Mucosa of descending colon (tissue), 3 donors: ENCODE data around the gene CIDEB. TPM values are rescaled to one million over a fixed set of nuclear protein-coding genes. Genes with fewer than 3 reads are reported as not detected.
"Not testable (repeated sequence)": the region's sequence is repeated elsewhere in the genome, so short reads cannot be mapped to it uniquely, and the experiment has no call there.

ENCODE experiments used
- ATAC-seq: fragments of 200-7000 bp; cut with Tn5 transposase; one replicate; pipeline ENCODE4 v1.9.1; 2020; ENCODE audit warnings: mild to moderate bottlenecking, moderate library complexity
- DNase-seq, 3 donors: peaks; one replicate each; pipeline ENCODE4 v3.0.0-alpha.2; 2020
- H3K36me3 ChIP-seq: fragments of 200-600 bp; one replicate; pipeline ENCODE4 v1.8.0; 2021; ENCODE audit warnings: low read depth, mild to moderate bottlenecking
- H3K4me1 ChIP-seq: fragments of 200-600 bp; one replicate; pipeline ENCODE4 v1.8.0; 2021; ENCODE audit warnings: low read depth, mild to moderate bottlenecking
- H3K4me3 ChIP-seq: fragments of 200-600 bp; one replicate; pipeline ENCODE4 v1.8.0; 2021; ENCODE audit warnings: mild to moderate bottlenecking
- H3K9me3 ChIP-seq: fragments of 200-600 bp; one replicate; pipeline ENCODE4 v1.8.0; 2021; ENCODE audit warnings: mild to moderate bottlenecking
- intact Hi-C, 2 donors: fragments of 100-400 bp; cut with DNase I in 1 of 2; cut with micrococcal nuclease in 1 of 2; formaldehyde crosslinking; loops; one replicate each; pipeline versions ENCODE4 v1.11.0 to v1.11.1; 2022; cut with DNase I, micrococcal nuclease
- long read RNA-seq, 2 donors: library from polyadenylated mRNA; unstranded; transcript quantifications; one replicate each; pipeline ENCODE4 v2.0.0, GENCODE V29; 2019 to 2021
- total RNA-seq, 3 donors: library from RNA; stranded (reverse); fragmentation: NEBNext Ultra II Directional in 2 of 3; extraction: Animal tissue kit (Norgen Biotek cat#: 25700) in 2 of 3; gene quantifications; one replicate each; pipeline versions ENCODE4 v1.2.1 to v1.2.4, GENCODE V29; 2021 to 2023
- TF ChIP-seq, protein P1 (sequence below): fragments of 200-600 bp; IDR thresholded peaks from one replicate; pipeline ENCODE4 v1.8.0; 2022; ENCODE audit warnings: antibody characterized with exemption, mild to moderate bottlenecking
- donor health status: DM: no; HTN: no; CAD: no; lungs with moderate emphysema.
- donor health status: DM: no; HTN: no; CAD: no.
- donor health status: DM: no; HTN: yes; CAD: no.

The CIDEB gene, protein sequence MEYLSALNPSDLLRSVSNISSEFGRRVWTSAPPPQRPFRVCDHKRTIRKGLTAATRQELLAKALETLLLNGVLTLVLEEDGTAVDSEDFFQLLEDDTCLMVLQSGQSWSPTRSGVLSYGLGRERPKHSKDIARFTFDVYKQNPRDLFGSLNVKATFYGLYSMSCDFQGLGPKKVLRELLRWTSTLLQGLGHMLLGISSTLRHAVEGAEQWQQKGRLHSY
- 10 to 100 TPM in 2 of 3 donors, 1 to 10 TPM in 1; 8.5 to 15.8 (median 12.1) TPM for total RNA-seq
- long read RNA-seq, donor 1, transcript CIDEB-201 (7 exons, 2,294 nt) = major isoform, 10 of 34 reads
- long read RNA-seq, donor 1, transcript CIDEB-203 (5 exons, 1,602 nt) = minor isoform, 9 of 34 reads
- long read RNA-seq, donor 1, partial matches to known transcripts = 2 of 34 reads
- long read RNA-seq, donor 1, other reads (novel, unspliced or antisense) = 11 of 34 reads
- long read RNA-seq, donor 2, partial matches to known transcripts = 0 of 2 reads
- long read RNA-seq, donor 2, other reads (novel, unspliced or antisense) = 0 of 2 reads

DNA sequence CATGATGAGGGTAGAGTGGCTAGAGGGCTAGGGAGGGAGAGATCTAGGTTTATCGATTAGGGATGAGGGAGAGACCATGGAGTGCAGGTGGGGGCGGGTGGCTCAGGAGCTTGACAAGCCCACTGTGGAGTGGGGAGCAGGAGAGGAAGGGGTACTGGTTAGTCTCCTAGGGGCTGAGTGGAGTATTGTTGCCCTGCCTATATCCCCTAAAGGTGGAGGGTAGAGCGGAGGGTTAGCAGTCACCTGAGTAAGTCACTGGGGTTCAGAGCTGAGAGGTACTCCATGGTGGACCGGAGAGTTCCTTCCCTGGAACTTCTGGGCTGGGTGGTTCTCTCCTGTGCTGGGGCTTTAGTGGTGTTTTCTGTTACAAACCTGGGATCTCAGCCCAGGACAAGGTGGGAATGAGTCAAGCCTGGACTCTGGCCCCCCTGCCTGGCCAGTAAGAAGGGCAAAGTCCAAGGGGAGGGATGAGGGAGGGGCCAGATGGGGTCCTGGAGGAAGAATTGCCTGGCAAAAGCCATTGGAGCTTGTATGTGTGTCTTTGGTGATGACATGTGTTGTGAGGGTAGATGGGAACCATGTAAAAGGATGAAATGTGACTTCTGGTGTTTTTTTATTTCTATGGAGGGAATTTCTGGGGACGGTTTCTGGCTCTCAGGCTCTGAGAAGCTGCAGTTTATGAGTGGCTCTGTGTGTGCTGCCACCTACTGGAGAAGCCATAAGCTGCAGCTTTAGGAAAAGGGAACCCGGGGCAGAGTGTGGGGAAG, at the start of gene CIDEB:
TSS of gene CIDEB (minus strand) at position 403 of the 767 bp plus-strand sequence. CDS start at position 284, 119 bp downstream.
- TF ChIP-seq, protein P1, sequence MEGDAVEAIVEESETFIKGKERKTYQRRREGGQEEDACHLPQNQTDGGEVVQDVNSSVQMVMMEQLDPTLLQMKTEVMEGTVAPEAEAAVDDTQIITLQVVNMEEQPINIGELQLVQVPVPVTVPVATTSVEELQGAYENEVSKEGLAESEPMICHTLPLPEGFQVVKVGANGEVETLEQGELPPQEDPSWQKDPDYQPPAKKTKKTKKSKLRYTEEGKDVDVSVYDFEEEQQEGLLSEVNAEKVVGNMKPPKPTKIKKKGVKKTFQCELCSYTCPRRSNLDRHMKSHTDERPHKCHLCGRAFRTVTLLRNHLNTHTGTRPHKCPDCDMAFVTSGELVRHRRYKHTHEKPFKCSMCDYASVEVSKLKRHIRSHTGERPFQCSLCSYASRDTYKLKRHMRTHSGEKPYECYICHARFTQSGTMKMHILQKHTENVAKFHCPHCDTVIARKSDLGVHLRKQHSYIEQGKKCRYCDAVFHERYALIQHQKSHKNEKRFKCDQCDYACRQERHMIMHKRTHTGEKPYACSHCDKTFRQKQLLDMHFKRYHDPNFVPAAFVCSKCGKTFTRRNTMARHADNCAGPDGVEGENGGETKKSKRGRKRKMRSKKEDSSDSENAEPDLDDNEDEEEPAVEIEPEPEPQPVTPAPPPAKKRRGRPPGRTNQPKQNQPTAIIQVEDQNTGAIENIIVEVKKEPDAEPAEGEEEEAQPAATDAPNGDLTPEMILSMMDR = peak; percentile 94
- intact Hi-C loops = no loop called here
- ATAC-seq (peak; percentile 69), DNase-seq (peak in 2 of 3 donors; percentile 84 to 88)
- H3K4me3 ChIP-seq = no peak within 1 kb of the TSS
- peaks cover 45% of the 10 kb centered on the region for H3K4me1 ChIP-seq
- peaks cover 8% of the 10 kb centered on the region for H3K36me3 ChIP-seq
- H3K9me3 ChIP-seq = no peaks in the 10 kb centered on the region

DNA sequence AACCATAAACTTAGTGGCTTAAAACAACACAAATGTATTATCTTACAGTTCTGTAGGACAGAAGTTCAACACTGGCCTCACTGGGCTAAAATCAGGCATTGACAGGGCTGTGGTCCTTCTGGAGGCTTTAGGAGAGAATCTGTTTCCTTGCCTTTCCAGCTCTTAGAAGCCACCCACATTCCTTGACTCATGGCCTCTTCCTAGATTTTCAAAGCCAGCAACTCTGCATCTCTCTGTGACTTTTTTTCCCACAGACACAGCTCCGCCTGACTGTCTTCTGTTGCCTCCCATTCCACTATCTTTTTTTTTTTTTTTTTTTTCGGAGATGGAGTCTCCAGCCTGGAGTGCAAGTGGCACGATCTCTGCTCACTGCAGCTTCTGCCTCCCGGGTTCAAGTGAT, 48.4 kb upstream of the CIDEB start:
- no peaks in the 10 kb centered on the region for H3K9me3 ChIP-seq
- no peak for ATAC-seq
- intact Hi-C loops = no loop called here

DNA sequence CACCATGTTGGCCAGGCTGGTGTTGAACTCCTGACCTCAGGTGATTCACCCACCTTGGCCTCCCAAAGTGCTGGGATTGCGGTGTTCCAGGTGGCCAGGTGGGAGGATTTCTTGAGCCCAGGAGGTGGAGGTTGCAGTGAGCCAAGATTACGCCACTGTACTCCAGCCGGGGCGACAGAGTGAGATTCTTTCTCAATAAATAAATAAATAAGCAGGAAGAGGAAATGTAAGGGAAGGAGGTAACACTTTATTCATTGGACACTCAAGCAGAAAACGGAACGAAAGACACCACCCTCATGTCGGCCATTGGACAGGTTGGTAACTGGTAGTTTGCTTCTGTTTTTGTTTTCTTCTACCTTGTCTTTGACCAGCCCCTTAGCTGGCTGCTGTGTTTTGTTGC, 47.2 kb upstream of the CIDEB start:
- no peaks in the 10 kb centered on the region for H3K36me3 ChIP-seq
- ATAC-seq = no peak
- H3K4me1 ChIP-seq = peaks cover 4% of the 10 kb centered on the region
- H3K4me3 ChIP-seq = no peak overlapping the region
- intact Hi-C loops = no loop called here
- H3K9me3 ChIP-seq = no peaks in the 10 kb centered on the region
- TF ChIP-seq, protein P1 = no peak
- no peak for DNase-seq

More for the DNA sequence above, 48.4 kb upstream of the CIDEB start:
- DNase-seq = no peak
- TF ChIP-seq, protein P1 = no peak
- no peak overlapping the region for H3K4me3 ChIP-seq
- no peaks in the 10 kb centered on the region for H3K36me3 ChIP-seq
- peaks cover 4% of the 10 kb centered on the region for H3K4me1 ChIP-seq

DNA sequence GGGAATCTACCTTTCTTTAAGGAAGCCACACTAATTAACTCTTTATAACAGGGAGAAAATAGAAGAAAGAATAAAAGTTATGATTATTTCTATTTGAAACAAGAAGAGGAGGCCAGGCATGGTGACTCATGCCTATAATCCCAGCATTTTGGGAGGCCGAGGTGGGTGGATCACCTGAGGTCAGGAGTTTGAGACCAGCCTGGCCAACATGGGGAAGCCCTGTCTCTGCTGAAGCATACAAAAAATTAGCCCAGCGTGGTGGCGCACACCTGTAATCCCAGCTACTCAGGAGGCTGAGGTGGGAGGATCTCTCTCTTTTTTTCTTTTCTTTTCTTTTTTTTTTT, 46.7 kb upstream of the CIDEB start:
- ATAC-seq, H3K4me3 ChIP-seq, H3K4me1 ChIP-seq, intact Hi-C loops, H3K9me3 ChIP-seq, DNase-seq, H3K36me3 ChIP-seq: not testable (repeated sequence)

DNA sequence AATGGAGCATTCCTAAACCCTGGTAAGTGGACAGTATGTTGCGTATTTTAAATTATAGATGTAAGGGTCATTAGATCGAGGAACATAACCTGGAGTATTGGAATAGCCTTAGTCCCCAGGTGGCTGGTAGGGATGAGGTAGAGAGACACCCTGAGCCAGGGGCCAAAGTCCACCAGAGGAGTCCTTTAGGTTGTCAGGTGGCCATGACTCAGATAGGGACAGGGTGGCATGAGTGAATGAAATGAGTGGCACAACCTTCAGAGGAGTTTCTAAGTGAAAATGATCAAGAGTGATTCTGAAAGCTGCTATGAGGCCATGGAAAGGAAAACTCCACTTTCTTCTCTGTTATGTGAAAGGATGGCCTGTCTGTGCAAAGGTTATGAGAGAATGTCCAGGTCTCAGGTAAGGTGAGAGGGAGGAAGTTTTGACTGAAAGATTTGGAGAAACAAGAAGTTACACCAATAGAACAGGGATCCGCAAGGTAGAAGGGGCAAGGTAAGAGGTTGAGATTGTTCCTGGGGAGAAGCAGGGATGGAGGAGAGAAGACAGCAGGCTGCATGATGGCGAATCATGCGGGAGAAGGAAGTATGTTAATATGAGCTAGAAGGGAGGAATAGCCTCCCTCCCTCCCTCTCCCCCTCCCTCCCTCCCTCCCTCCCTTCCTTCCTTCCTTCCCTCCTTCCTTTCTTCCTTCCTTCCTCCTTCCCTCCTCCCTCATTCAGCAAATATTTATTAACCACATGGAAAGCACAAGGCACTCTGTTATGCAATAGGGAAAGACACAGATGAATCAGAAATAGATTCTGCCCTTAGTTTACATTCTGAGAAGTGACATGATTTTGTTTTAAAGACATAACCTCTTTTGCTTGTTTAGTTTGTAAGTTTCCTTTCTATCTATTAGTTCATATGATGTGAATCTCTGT, 46.0 kb upstream of the CIDEB start:
- Histone ChIP-seq H3K36me3 (no peaks in the 10 kb centered on the region), H3K9me3 (no peaks in the 10 kb centered on the region), H3K4me1 (peaks cover 4% of the 10 kb centered on the region), H3K4me3 (no peak overlapping the region)
- intact Hi-C loops = no loop called here
- peak; percentile 98 for ATAC-seq
- peak in 1 of 3 donors; percentile 62 for DNase-seq
- TF ChIP-seq, protein P1 = no peak
